Suppressor macrophage treated with lipopolysaccharide for 1 hour (primary cell): ENCODE results near the gene NRIP3.
"Not testable (repeated sequence)": the region's sequence is repeated elsewhere in the genome, so short reads cannot be mapped to it uniquely, and the experiment has no call there.

Source experiments
- DNase-seq, 3 donors: peaks; one replicate each; pipeline ENCODE4 v3.0.0-alpha.2; 2020 to 2022

NRIP3 gene

DNA sequence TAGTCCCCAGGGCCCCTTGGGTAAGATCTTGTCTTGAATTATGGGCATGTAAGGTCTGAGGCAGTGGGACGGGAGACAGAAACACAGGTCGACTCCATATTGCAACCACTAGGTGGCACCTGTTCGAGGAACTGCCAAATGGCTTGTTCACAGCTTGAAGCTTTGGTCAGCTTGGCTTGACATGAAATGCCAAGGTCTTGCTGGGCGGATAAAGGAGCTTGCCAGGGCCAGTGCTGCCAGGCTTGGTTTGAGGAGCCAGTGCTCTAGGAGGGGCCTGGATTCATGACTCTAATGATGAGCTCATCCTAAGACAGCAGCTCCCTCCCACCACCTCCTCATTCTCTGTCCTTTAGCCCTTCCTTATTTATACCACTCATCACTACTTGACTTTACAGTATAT is 11.9 kb upstream of the NRIP3 start:
- peak; percentile 73 to 77 (median 76) for DNase-seq

GRCh38 chr11:9014826-9015225 is 11.0 kb upstream of the NRIP3 start:
- no peak for DNase-seq

DNA sequence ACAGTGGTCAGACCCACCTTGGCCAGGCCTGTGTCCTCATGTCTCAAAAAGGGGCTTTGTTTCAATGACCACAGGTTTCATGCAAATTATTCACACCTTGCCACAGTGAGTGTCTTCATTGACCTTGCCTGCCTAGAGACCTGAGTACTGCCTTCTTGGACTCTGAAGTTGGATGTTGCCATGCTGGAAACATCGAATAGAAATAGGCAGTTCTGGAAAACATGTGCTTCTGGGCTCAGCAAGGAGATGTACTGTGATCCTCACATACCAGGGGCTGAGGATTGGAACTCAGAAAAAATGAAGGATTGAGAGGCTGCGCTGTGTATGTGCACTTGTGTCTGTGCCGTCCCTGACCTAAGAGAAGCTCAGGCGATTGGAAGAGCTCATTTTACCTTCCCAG is 9.6 kb upstream of the NRIP3 start:
- DNase-seq: no peak

DNA sequence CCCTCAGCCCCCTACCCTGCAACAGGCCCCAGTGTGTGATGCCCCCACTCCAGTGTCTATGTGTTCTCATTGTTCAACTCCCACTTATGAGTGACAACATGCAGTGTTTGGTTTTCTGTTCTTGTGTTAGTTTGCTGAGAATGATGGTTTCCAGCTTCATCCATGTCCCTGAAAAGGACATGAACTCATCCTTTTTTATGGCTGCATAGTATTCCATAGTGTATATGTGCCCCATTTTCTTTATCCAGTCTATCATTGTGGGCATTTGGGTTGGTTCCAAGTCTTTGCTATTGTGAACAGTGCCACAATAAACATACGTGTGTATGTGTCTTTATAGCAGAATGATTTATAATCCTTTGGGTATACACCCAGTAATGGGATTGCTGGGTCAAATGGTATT is 5.7 kb upstream of the NRIP3 start:
- not testable (repeated sequence) for DNase-seq

- no peak for DNase-seq
Observed at GRCh38 chr11:9008661-9009060, 4.9 kb upstream of the NRIP3 start.

DNA sequence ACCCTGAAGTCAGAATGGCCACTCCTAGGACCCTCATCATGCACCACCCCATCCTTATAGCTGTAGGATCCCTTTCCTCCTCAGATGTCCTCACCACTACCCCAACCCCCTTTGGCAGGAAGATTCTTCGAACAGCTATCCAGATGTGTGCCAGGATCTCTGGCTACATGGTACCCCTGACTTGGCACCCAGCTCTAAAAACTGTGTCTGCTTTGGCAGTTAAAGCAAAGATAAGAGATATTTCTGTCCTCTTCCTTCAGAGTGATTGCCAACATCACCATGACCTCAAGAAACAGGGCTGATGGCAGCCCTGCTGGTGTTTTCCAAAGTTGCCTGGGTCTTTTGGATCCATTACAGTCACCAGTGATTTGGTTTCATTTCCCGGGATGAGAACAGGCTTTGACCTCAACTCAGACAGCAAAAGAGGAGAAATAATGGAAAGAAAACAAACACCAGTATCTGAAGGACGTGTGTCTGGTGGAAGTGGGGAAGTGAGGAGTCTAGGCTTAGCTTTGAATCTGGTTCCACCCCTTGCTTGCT is 4.3 kb upstream of the NRIP3 start:
- DNase-seq: peak in 2 of 3 donors; percentile 49 to 66

GRCh38 chr11:9005087-9005486 is 1.3 kb upstream of the NRIP3 start:
- no peak for DNase-seq

GRCh38 chr11:9004183-9004926 is 554 bp upstream of the NRIP3 start:
- no peak for DNase-seq

DNA sequence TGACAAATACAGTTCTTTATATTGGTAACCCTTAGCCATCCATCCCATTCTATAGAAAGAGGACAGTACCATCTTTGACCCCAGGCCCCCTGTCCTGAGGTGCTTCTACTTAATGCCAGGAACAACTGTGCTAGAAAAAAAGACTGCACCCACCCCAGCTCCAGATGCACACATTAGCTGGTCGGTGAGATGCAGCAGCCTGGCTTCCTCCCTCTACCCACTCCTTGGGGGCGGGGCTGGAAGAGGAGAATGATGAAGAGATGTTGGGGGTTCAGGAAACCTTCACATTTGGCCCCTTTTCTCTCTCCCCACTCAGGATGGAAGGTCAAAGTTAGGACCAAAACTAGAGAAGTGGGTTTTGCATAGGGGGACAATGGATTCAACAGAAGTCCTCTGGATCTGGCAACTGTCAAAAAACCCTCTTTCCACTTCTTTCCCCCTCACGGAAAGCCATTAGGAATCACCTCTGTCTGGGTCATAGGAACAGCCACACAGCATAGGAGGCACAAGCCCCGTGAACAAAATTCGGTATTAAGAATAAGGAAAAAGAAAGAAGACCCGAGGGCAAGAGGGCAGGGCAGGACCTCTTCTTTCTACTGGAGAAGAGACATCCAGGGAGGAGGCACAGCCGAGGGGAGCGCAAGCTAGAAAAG is 755 bp downstream of the NRIP3 start:
- peak; percentile 47 to 66 (median 54) for DNase-seq

GRCh38 chr11:9001736-9002135 is 2.1 kb downstream of the NRIP3 start:
- DNase-seq: peak; percentile 89 to 97 (median 96)

DNA sequence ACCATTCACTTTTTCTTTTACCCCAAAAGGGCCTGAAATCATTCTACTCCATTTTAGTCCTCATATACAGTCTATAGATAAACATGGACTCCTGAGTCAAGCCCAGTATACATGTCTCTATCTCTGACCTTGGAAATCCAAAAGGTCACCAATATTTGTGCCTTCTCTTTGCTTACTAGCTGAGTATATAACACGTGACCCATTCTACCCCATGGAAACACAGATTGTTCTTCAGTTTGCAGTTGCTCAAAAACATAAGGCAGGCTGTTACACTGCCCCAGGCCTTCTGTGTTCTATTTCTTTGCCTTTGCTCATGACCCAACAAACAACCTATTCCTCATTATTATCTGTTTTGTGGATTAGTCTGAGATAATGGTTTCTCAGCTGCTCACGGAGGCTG is 5.8 kb downstream of the NRIP3 start:
- DNase-seq: no peak

- DNase-seq: peak; percentile 19 to 50 (median 40)
Observed at GRCh38 chr11:8997451-8997850, 6.3 kb downstream of the NRIP3 start.

DNA sequence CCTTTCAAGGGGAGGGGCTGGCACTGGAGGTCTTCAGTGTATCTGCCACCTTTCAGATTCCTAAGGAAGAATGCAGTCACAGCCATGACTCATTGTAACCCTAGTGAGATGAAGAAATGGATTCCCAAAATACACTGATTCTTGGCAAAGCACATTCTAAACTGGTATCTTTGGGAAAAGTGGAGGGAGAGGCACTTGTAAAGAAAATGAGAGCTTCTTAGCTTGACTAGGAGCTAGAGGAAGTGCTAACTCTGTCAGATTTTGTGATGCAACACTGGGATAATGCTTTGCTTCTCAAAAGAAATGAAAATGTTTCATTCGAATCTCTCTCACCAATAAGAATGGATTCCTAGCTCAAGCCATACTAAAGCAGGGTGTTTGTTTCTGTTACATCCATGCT is 14.3 kb downstream of the NRIP3 start:
- peak; percentile 38 to 66 (median 63) for DNase-seq

- DNase-seq: no peak
Observed at GRCh38 chr11:8988329-8989234, 15.2 kb downstream of the NRIP3 start.

GRCh38 chr11:8987446-8987845 is 16.4 kb downstream of the NRIP3 start:
- DNase-seq: no peak

DNA sequence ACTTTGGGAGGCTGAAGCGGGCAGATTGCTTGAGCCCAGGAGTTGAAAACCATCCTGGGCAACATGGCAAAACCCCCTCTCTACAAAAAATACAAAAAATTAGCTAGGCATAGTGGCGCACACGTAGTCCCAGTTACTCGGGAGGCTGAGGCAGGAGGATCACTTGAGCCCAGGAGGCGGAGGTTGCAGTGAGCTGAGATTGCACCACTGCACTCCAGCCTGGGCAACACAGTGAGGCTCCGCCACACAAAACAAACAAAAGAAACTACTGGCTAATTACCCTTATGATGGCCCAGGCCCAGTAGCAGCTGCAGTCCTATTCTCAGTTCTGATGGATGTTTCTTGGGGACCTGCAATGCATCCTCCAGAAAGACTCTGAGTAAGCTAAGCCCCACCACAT is 17.0 kb downstream of the NRIP3 start:
- not testable (repeated sequence) for DNase-seq

DNA sequence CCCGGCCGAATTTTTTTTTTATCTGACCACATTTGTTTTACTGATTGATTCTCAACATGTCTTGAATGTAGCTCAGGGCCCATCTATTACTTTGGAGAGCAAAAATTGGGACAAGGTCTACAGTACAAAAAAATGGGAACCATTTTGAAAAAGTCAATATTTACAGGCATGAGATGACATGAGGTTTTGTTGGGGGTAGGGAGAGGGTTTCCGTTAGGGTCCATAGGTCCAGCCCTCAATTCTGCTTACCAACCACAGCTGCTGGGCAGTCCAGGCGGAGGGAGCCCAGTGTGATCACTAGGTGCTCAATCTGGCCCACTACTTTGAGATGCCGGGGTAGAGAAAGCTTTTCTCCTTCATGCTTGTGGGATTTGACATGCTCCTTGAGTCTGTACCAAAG is 18.3 kb downstream of the NRIP3 start:
- no peak for DNase-seq

GRCh38 chr11:8983552-8983951 is 20.2 kb downstream of the NRIP3 start:
- no peak for DNase-seq

DNA sequence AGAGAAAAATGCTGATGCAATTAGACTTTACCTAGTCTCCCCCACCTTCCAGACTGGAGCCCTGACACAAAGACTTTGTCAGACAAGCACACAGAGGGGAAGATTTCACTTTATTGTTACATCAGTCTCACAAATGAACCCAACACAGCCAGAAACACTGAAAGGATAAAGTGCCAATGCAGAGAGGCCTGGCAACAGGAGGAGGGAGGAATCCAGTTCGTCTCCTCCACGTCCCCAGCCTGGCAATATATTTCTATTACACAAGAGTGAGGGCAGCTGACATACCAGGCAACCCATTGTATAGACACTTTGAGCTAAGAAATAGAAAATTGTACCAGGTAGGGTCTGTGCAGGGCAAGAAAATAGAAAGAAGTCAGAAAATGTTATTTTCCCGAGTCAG is 23.3 kb downstream of the NRIP3 start:
- no peak for DNase-seq

DNA sequence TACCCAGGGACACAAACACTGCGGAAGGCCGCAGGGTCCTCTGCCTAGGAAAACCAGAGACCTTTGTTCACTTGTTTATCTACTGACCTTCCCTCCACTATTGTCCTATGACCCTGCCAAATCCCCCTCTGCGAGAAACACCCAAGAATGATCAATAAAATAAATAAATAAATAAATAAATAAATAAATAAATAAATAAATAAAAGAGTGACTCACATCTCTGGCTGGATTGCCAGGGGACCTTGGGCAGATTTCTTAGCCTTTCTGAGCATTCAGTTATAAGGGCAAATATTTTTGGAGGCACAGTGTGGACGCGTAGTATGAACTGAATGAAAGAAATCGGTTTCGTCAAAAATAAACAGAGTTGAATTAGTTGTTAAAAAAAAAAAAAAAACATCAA is 24.4 kb downstream of the NRIP3 start:
- not testable (repeated sequence) for DNase-seq

GRCh38 chr11:8973121-8973520 is 30.7 kb downstream of the NRIP3 start:
- peak in 2 of 3 donors; percentile 30 to 50 for DNase-seq

DNA sequence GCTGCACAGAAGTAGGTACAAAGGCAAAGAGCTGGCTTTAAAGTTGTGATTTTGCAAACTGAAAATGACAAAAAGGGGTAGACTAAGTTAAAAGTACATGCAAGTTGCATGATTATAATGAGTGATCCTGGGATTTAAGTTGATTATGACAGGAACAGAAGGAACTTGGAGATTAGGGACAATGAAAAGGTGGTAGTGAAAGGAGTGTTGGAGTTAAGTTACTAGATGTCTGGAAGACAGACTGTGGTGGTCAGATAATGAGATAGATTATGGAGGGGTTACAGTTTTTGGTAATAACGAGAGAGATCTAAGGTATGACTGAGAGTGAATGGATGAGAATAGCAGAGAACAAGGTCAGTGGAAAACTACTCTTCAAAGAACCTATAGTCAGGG is 31.9 kb downstream of the NRIP3 start:
- DNase-seq: no peak
